Stimulated activated memory B cell treated with anti-CD40 and anti-IgM and Interleukin-4, amounts not matched to agents 10 μg/mL and 1 μg/mL and 100 μg/mL, for 72 hours (primary cell): ENCODE results near the gene CLSTN2.

Experiments used
- ATAC-seq: fragments of 150-1000 bp; cut with Tn5 transposase; 2 replicates; pipeline ENCODE4 v1.10.0; 2021
- H3K27ac Mint-ChIP-seq: one replicate; pipeline ENCODE4 v1.8.0; 2022; ENCODE audit warnings: mild to moderate bottlenecking, mixed read lengths
- H3K27me3 Mint-ChIP-seq: one replicate; pipeline ENCODE4 v1.8.0; 2022; ENCODE audit warnings: mixed read lengths
- H3K36me3 Mint-ChIP-seq: one replicate; pipeline ENCODE4 v1.8.0; 2022; ENCODE audit warnings: mixed read lengths
- H3K4me1 Mint-ChIP-seq: one replicate; pipeline ENCODE4 v1.8.0; 2022; ENCODE audit warnings: mixed read lengths
- H3K4me3 Mint-ChIP-seq: one replicate; pipeline ENCODE4 v1.8.0; 2022; ENCODE audit warnings: mild to moderate bottlenecking, moderate library complexity, mixed read lengths
- H3K9me3 Mint-ChIP-seq: one replicate; pipeline ENCODE4 v1.8.0; 2022; ENCODE audit warnings: mixed read lengths

Gene CLSTN2

GRCh38 chr3:140557476-140557875 is 622.5 kb downstream of the CLSTN2 start:
- H3K4me3 Mint-ChIP-seq = no peak overlapping the region
- no peaks in the 10 kb centered on the region for H3K36me3 Mint-ChIP-seq
- no peaks in the 10 kb centered on the region for H3K4me1 Mint-ChIP-seq
- no peak for ATAC-seq
- H3K27me3 Mint-ChIP-seq = no peaks in the 10 kb centered on the region
- H3K27ac Mint-ChIP-seq = no peak overlapping the region
- no peaks in the 10 kb centered on the region for H3K9me3 Mint-ChIP-seq

- no peaks in the 10 kb centered on the region for H3K4me1 Mint-ChIP-seq
- H3K36me3 Mint-ChIP-seq = no peaks in the 10 kb centered on the region
- H3K27me3 Mint-ChIP-seq = no peaks in the 10 kb centered on the region
- no peak for ATAC-seq
- H3K4me3 Mint-ChIP-seq = no peak overlapping the region
- no peak overlapping the region for H3K27ac Mint-ChIP-seq
- H3K9me3 Mint-ChIP-seq = no peaks in the 10 kb centered on the region
Measured at GRCh38 chr3:140559546-140559945, 624.6 kb downstream of the CLSTN2 start.

DNA sequence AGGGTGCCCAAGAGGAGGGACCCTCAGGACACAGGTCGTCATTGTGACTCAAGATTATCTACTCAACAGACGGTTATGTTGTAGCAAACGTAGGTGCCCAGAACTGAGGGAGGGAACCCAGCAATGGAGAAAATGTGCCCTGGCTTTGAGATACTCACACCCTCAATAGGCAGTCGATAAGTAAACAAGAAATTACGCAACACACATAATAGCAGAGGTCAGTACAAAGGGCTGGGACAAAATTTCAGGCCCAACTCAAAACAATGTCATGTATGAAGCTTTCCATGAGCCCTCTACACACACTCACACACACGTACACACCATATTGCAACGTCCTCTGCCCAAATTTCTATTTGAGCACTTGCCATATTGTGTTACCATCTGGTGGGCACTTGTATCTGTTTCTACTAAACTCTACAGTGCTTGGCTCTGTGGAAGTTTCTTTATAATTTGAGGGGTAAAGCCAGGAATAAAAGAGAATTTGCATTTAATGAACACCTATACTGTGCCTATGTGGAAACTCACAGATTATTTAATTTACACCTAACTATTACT is 628.3 kb downstream of the CLSTN2 start:
- no peaks in the 10 kb centered on the region for H3K4me1 Mint-ChIP-seq
- H3K9me3 Mint-ChIP-seq = peaks cover 2% of the 10 kb centered on the region
- H3K27me3 Mint-ChIP-seq = no peaks in the 10 kb centered on the region
- H3K4me3 Mint-ChIP-seq = no peak overlapping the region
- no peaks in the 10 kb centered on the region for H3K36me3 Mint-ChIP-seq
- no peak overlapping the region for H3K27ac Mint-ChIP-seq
- no peak for ATAC-seq

- Mint-ChIP-seq H3K9me3 (peaks cover 2% of the 10 kb centered on the region), H3K36me3 (no peaks in the 10 kb centered on the region), H3K4me3 (no peak overlapping the region), H3K27ac (no peak overlapping the region), H3K4me1 (no peaks in the 10 kb centered on the region), H3K27me3 (no peaks in the 10 kb centered on the region)
- ATAC-seq = no peak
Measured at GRCh38 chr3:140568131-140568530, 633.1 kb downstream of the CLSTN2 start.

DNA sequence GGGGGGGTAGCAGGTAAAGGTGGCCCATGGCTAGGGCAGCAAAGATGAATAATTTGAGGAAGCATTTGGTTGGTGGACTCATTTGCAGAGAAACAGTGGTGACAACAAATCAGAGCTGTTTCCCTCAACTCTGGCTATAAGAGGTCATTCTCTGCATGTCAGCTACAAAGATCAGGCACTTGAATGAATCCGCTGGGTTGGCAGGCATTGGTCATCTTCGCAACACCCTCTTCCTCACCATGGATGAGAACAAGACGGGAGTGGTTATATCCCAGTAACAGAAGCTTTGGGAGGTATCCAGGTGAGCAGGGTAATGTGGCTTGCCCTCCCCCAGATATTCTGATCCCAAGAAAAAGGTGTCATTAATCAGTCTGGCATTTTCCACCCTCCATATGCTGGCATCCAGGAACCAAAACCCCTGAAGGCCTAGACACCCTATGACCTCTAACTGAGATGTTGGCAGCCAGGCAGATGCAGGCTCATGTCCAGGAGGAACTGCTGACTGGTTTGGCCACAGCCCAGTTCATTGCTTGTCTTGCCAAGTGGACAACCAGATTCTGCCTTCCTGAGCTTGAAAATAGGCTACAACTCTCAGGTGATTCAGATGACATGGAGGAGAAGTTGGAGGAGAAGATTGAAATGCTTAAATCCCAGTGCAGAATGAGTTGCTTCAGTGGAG is 634.0 kb downstream of the CLSTN2 start:
- H3K36me3 Mint-ChIP-seq = no peaks in the 10 kb centered on the region
- H3K27ac Mint-ChIP-seq = no peak overlapping the region
- ATAC-seq = no peak
- H3K9me3 Mint-ChIP-seq = peaks cover 2% of the 10 kb centered on the region
- no peaks in the 10 kb centered on the region for H3K4me1 Mint-ChIP-seq
- H3K27me3 Mint-ChIP-seq = no peaks in the 10 kb centered on the region
- H3K4me3 Mint-ChIP-seq = no peak overlapping the region

DNA sequence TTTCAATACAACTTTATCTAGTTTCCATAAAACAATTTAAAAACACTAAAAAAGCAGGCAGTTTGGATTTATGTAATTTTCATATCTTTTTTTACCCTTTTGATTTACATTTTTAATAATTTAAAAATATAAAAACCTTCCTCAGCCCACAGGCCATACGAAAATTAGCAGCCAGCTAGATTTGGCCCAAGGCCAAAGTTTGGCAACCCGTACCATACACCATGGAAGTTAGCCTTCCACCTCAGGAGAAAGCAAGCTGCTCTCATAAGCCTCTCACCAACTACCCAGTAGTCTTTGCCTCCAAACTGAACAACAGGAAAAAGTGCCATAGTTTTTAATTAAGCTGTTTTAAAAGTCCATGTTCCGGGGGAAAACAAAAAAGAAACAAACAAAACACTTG is 635.6 kb downstream of the CLSTN2 start:
- Mint-ChIP-seq H3K4me3 (no peak overlapping the region), H3K27me3 (no peaks in the 10 kb centered on the region), H3K27ac (no peak overlapping the region), H3K9me3 (no peaks in the 10 kb centered on the region), H3K36me3 (no peaks in the 10 kb centered on the region), H3K4me1 (no peaks in the 10 kb centered on the region)
- no peak for ATAC-seq

- Mint-ChIP-seq H3K4me3 (no peak overlapping the region), H3K36me3 (no peaks in the 10 kb centered on the region), H3K27ac (no peak overlapping the region), H3K27me3 (no peaks in the 10 kb centered on the region), H3K4me1 (no peaks in the 10 kb centered on the region), H3K9me3 (no peaks in the 10 kb centered on the region)
- ATAC-seq = no peak
Measured at GRCh38 chr3:140571836-140572235, 636.9 kb downstream of the CLSTN2 start.

DNA sequence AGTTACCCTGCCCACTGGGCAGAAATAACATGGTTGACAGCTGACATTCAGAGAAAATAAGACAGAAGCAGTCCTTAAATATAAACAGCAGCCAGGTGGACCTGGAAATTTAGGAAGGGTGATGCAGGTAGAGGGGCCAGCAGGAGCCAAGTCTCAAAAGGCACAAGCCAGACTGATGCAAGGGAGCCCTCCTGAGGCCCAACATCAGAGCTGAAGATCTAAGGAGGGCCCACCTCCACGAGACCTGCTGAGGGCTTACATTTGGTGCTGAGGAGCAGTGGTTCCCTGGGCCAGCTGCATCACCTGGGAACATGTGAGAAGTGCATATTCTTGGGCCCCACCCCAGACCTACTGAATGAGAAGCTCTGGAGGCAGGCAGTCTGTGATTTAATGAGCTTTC is 637.3 kb downstream of the CLSTN2 start:
- no peaks in the 10 kb centered on the region for H3K4me1 Mint-ChIP-seq
- H3K9me3 Mint-ChIP-seq = no peaks in the 10 kb centered on the region
- no peaks in the 10 kb centered on the region for H3K27me3 Mint-ChIP-seq
- no peaks in the 10 kb centered on the region for H3K36me3 Mint-ChIP-seq
- no peak overlapping the region for H3K27ac Mint-ChIP-seq
- H3K4me3 Mint-ChIP-seq = no peak overlapping the region
- ATAC-seq = no peak

- ATAC-seq = no peak
- H3K4me1 Mint-ChIP-seq = no peaks in the 10 kb centered on the region
- H3K4me3 Mint-ChIP-seq = no peak overlapping the region
- H3K36me3 Mint-ChIP-seq = no peaks in the 10 kb centered on the region
- no peak overlapping the region for H3K27ac Mint-ChIP-seq
- no peaks in the 10 kb centered on the region for H3K9me3 Mint-ChIP-seq
- peaks cover under 1% of the 10 kb centered on the region for H3K27me3 Mint-ChIP-seq
Measured at GRCh38 chr3:140573011-140573410, 638.0 kb downstream of the CLSTN2 start.

GRCh38 chr3:140574375-140574774 is 639.4 kb downstream of the CLSTN2 start:
- Mint-ChIP-seq H3K27me3 (peaks cover 14% of the 10 kb centered on the region), H3K4me3 (no peak overlapping the region), H3K36me3 (no peaks in the 10 kb centered on the region), H3K9me3 (no peaks in the 10 kb centered on the region), H3K27ac (no peak overlapping the region), H3K4me1 (no peaks in the 10 kb centered on the region)
- no peak for ATAC-seq

DNA sequence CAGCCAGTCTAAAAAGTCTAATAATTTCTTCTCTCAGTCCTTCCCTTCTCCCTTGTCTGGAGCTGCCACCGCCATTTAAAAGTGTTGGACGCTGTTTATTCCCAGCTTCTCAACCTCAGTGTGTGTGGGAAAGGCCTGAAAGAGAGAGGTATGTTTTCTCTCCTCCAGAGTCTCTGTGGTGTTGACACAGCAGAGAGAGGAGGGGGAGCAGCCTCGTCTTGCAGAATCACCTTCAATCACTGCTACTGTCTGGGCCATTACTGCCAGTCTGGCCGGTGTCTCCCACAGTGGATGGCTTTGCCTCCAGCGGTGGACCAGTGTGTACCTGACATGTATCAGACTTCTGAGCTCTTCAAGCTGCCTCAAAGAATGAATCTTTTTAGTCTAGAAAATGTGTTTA is 641.5 kb downstream of the CLSTN2 start:
- H3K4me1 Mint-ChIP-seq = no peaks in the 10 kb centered on the region
- H3K36me3 Mint-ChIP-seq = no peaks in the 10 kb centered on the region
- peaks cover 15% of the 10 kb centered on the region for H3K27me3 Mint-ChIP-seq
- H3K4me3 Mint-ChIP-seq = no peak overlapping the region
- H3K27ac Mint-ChIP-seq = no peak overlapping the region
- no peaks in the 10 kb centered on the region for H3K9me3 Mint-ChIP-seq
- no peak for ATAC-seq

- ATAC-seq = no peak
- Mint-ChIP-seq H3K9me3 (no peaks in the 10 kb centered on the region), H3K4me3 (no peak overlapping the region), H3K27me3 (peaks cover 15% of the 10 kb centered on the region), H3K36me3 (no peaks in the 10 kb centered on the region), H3K4me1 (no peaks in the 10 kb centered on the region), H3K27ac (no peak overlapping the region)
Measured at GRCh38 chr3:140577911-140578310, 642.9 kb downstream of the CLSTN2 start.

- no peaks in the 10 kb centered on the region for H3K9me3 Mint-ChIP-seq
- no peak overlapping the region for H3K4me3 Mint-ChIP-seq
- H3K27me3 Mint-ChIP-seq = peaks cover 15% of the 10 kb centered on the region
- no peak for ATAC-seq
- H3K4me1 Mint-ChIP-seq = no peaks in the 10 kb centered on the region
- H3K36me3 Mint-ChIP-seq = no peaks in the 10 kb centered on the region
- no peak overlapping the region for H3K27ac Mint-ChIP-seq
Measured at GRCh38 chr3:140579260-140579659, 644.3 kb downstream of the CLSTN2 start.

DNA sequence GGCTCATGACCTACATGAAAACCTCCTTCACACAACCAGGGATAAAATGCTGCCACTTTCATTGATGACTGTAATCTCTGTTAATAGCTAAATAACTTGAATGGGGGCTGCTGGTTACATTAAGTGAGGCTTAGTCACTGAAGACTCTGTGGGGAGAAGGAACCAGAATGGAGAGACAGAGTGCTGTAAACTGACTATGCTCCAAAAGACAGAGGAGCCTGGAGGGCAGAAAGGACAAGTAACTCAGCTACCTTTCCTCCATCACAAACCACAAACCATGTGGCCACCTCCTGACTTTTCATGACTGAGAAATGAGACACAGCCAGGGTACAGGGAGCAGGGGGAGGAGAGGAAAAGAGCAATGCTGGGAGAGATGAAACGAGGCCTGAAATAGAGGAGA is 645.8 kb downstream of the CLSTN2 start:
- Mint-ChIP-seq H3K27ac (no peak overlapping the region), H3K36me3 (no peaks in the 10 kb centered on the region), H3K4me1 (no peaks in the 10 kb centered on the region), H3K9me3 (no peaks in the 10 kb centered on the region), H3K27me3 (peaks cover 15% of the 10 kb centered on the region), H3K4me3 (no peak overlapping the region)
- ATAC-seq = no peak

DNA sequence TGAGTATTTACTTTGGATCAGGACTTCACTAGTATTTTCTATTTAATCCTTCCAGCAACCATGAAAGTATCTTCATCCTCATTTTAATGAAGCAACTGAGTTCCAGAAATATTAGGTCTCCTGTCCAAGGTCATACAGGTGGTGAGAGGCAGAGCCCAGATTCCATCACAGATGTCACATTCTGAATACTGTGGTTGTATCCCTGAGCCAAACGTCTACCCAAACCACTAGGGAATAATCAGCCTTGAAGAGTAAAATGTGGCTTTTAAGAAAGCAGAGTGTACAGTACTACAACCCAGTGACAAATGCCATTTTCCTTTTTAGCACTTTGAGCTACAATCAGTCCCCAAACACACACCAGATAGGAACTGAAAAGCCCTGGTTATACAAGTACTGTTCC is 649.6 kb downstream of the CLSTN2 start:
- no peaks in the 10 kb centered on the region for H3K9me3 Mint-ChIP-seq
- H3K27me3 Mint-ChIP-seq = peaks cover 13% of the 10 kb centered on the region
- H3K4me3 Mint-ChIP-seq = no peak overlapping the region
- no peak for ATAC-seq
- H3K27ac Mint-ChIP-seq = no peak overlapping the region
- H3K4me1 Mint-ChIP-seq = no peaks in the 10 kb centered on the region
- no peaks in the 10 kb centered on the region for H3K36me3 Mint-ChIP-seq

DNA sequence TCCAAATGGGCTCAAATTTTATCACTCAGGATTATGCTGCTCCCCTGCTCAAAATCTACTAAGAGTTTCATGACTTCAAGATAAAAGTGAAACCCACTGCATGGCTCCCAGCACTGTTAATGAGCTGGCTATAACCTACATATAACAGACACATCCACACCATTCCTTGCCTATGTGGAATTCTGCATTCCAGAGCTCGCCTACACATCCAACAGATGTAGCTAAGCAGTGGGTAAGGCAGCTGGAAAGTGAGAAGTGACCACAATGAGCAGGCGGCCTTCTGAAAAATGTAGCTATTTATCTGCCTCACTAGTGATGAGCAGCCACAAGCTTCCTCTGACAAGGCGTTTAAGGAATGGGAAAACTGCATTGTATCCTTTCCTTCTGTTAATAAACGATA is 650.8 kb downstream of the CLSTN2 start:
- no peaks in the 10 kb centered on the region for H3K9me3 Mint-ChIP-seq
- H3K27me3 Mint-ChIP-seq = peaks cover 13% of the 10 kb centered on the region
- no peak overlapping the region for H3K4me3 Mint-ChIP-seq
- H3K27ac Mint-ChIP-seq = no peak overlapping the region
- no peaks in the 10 kb centered on the region for H3K36me3 Mint-ChIP-seq
- H3K4me1 Mint-ChIP-seq = no peaks in the 10 kb centered on the region
- no peak for ATAC-seq
